ENCODE results near the gene PHPT1.

PHPT1 gene

DNA sequence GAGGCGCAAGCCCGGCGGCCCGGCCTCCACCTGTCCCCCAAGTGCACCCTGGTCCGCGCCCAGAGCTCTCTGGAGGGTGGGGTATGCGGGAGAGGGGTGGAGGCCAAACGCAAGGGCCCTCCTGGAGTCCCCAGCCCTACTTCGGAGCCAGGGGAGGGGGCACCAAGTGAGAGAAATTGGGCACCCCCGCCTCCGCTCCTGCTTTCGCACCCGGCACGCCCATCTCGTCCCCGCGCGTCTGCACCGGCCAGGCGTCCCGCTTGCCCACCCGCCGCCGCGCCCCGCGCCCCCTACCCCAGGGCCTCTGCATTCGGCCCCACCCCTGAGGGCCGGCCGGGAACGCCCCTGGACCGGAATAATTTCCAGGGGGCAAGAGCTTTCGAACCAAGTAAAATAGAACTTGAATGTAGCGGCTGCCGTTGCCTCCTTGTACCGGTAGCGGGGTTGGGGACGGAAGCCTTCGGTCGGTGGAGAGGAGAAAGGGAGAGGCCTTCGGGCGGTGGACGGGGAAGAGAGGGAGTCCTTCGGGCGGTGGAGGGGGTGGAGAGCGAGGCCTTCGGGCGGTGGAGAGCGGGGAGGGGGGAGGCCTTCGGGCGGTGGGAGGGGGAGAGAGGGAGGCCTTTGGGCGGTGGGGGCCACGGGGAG, 694 bp upstream of the PHPT1 start:
- POLR2A ChIA-PET, result interaction anchor here (0.7 to 1.4 kb wide), 9 partner anchors 8 to 309 kb away, joined by 3 to 6 read pairs (median 4); partner anchors contain the start of genes RABL6 and TRAF2
- CTCF ChIA-PET, result interaction anchor here (1.3 kb wide), 1 partner anchor 181 kb away, joined by 3 read pairs; no protein-coding TSS in a partner anchor
- TF ChIP-seq ELF4 (IDR thresholded peaks at IDR 0.05), result no peak
- no peak for TF ChIP-seq SP1 (IDR thresholded peaks at IDR 0.05)
- no peak for TF ChIP-seq L3MBTL2 (conservative IDR thresholded peaks at IDR 0.05)
- TF ChIP-seq ARNT (IDR thresholded peaks at IDR 0.05), result no peak
- no peak for TF ChIP-seq FOXA1 (IDR thresholded peaks at IDR 0.05)
- peak; percentile 68 for DNase-seq (ENCODE audit: extremely low spot score)

DNA sequence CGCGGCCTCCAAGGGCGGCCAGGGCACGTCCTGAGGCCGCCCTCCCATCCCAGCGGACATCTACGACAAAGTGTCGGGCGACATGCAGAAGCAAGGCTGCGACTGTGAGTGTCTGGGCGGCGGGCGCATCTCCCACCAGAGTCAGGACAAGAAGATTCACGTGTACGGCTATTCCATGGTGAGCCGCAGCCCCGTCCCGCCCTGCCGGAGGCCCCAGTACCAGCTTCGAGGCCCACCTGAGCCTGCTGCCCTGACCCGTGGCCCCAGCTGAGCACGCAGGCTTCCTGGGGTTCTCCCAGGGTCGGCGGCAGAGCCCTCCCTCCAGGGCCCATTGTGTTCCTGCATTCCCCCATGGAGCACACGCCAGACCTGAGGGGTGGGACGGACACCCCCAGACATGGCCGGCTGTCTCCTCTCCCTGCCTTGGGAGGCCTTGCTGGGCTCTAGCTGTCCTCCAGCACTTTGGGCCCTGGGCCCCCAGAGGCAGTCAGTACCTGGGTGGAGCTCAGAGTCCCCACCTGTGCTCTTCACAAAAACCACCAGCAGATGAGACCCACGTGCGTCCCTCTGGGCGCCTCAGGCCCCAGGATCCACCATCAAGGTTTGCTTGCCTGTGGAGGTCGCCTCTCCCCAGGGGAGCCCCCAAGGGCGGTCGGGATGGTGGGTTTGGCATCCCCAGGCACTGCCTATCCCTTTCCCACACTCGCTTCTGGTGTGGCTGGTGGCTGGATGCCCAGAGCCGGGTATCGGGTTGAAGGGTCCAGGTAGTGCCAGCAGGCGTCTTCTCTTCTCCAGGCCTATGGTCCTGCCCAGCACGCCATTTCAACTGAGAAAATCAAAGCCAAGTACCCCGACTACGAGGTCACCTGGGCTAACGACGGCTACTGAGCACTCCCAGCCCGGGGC, 1.0 kb downstream of the PHPT1 start:
- DNase-seq (ENCODE audit: extremely low spot score), result no peak
- ChIA-PET CTCF (no interaction called here), POLR2A (interaction anchor here (1.5 to 1.8 kb wide), 2 partner anchors 16 to 32 kb away, joined by 3 to 6 read pairs; partner anchors contain the start of gene EDF1)
- no peak for TF ChIP-seq FOXK2 (IDR thresholded peaks at IDR 0.05)
- TF ChIP-seq NFRKB (IDR thresholded peaks at IDR 0.05), result no peak

DNA sequence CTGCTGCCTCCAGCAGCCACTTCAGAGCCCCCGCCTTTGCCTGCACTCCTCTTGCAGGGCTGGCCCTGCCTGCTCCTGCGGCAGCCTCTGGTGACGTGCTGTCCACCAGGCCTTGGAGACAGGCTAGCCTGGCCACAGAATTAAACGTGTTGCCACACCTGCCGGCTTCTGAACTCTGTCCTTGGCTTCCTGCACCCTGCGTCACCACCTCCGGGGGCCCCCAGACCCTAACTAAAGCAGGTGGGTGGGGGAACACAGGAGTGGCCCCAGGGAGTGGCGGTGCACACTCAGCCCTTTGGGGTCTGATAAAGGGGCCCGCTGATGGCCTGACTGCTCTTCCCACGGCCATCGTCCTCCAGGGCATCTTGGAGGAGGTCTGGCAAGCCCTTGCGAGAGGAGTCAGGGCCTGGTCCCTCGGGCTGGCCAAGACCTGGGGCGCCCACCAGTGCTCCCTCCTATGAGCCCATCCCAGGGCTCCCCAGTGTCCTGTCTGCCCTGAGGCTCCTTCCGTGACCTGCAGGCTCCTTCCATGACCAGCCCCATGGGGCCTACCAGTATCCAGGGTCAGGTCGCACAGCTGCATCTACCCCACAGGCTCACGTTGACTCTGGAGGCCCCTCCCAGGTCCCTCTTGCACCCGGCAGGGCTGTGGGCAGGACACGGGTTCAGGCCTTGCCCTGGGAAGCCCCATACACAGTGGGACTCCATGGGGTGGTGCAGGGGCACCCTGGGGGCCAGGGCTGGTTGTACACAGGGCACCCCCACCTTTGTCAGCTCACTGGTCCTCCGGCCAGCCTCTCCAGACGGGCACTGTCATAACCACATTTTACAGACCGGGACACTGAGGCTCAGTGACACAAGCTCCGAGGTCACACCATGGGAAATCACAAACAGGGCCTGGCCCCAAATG, 1.9 kb downstream of the PHPT1 start:
- TF ChIP-seq ZNF384 (IDR thresholded peaks at IDR 0.05) (no peak), CTBP1 (IDR thresholded peaks at IDR 0.05; ENCODE audit: borderline replicate concordance) (no peak), FOXA1 (IDR thresholded peaks at IDR 0.05) (no peak), NFRKB (IDR thresholded peaks at IDR 0.05) (no peak), LEF1 (IDR thresholded peaks at IDR 0.05; ENCODE audit: borderline replicate concordance) (no peak), FOXK2 (IDR thresholded peaks at IDR 0.05) (no peak), FOXM1 (IDR thresholded peaks at IDR 0.05; ENCODE audit: borderline replicate concordance) (no peak), SUZ12 (IDR thresholded peaks at IDR 0.05) (no peak), BHLHE40 (IDR thresholded peaks at IDR 0.05; ENCODE audit: borderline replicate concordance) (no peak), TARDBP (IDR thresholded peaks at IDR 0.05) (no peak), HDGF (IDR thresholded peaks at IDR 0.05; ENCODE audit: borderline replicate concordance) (no peak), ELF4 (IDR thresholded peaks at IDR 0.05) (no peak), L3MBTL2 (conservative IDR thresholded peaks at IDR 0.05) (no peak)
- TF ChIP-seq, protein P1, sequence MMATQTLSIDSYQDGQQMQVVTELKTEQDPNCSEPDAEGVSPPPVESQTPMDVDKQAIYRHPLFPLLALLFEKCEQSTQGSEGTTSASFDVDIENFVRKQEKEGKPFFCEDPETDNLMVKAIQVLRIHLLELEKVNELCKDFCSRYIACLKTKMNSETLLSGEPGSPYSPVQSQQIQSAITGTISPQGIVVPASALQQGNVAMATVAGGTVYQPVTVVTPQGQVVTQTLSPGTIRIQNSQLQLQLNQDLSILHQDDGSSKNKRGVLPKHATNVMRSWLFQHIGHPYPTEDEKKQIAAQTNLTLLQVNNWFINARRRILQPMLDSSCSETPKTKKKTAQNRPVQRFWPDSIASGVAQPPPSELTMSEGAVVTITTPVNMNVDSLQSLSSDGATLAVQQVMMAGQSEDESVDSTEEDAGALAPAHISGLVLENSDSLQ (IDR thresholded peaks at IDR 0.05), result no peak
- no peak for DNase-seq (ENCODE audit: extremely low spot score)
- ChIA-PET CTCF (no interaction called here), POLR2A (interaction anchor here (1.5 to 1.8 kb wide), 2 partner anchors 15 to 31 kb away, joined by 3 to 6 read pairs; partner anchors contain the start of gene EDF1)

DNA sequence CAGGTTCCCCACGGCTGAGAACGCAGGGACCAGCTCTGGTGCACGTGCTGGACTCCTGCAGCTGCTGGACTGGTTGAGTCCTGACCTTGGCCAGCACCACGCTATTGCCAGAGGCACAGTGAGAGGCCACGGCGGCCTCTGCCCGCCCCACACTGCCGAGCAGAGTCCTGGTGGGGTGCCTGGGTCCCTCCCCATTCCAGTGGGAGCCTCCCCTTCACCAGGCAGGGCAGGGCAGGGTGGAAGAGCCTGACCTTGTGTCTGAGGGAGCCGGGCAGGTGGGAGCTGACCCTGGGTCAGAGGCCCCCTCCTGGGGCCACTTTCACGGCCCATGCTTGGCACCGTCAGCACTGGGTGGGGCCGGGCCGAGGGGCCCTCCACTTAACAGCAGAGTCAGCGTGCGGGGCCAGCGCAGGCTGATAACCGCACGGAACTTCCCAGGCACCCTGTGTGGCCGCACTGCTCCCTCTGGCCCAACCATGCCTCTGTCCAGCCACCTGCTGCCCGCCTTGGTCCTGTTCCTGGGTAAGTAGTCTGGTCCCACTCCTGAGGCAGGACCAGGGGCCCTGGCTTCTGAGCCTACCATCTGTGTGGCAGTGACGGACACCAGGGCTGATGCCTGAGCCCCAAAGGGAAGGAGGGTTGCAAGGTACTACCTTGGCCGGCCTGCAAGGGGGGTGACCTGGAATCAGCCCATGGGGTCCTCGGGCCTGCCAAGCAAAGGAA, 2.9 kb downstream of the PHPT1 start, which contains the start of gene MAMDC4:
Gene MAMDC4 (plus strand): TSS at position 406 of the 723 bp plus-strand sequence. CDS start 71 bp downstream, at position 477.
- TF ChIP-seq SP1 (IDR thresholded peaks at IDR 0.05) (no peak), LEF1 (IDR thresholded peaks at IDR 0.05; ENCODE audit: borderline replicate concordance) (no peak), CTBP1 (IDR thresholded peaks at IDR 0.05; ENCODE audit: borderline replicate concordance) (no peak), HDGF (IDR thresholded peaks at IDR 0.05; ENCODE audit: borderline replicate concordance) (no peak), ARNT (IDR thresholded peaks at IDR 0.05) (no peak), ZNF384 (IDR thresholded peaks at IDR 0.05) (no peak), FOXM1 (IDR thresholded peaks at IDR 0.05; ENCODE audit: borderline replicate concordance) (no peak), BHLHE40 (IDR thresholded peaks at IDR 0.05; ENCODE audit: borderline replicate concordance) (no peak), FOXA1 (IDR thresholded peaks at IDR 0.05) (no peak), L3MBTL2 (conservative IDR thresholded peaks at IDR 0.05) (no peak), SUZ12 (IDR thresholded peaks at IDR 0.05) (no peak), TARDBP (IDR thresholded peaks at IDR 0.05) (no peak)
- TF ChIP-seq, protein P1 (IDR thresholded peaks at IDR 0.05), result no peak
- POLR2A ChIA-PET, result interaction anchor here (1.2 to 1.8 kb wide), 2 partner anchors 14 kb away, joined by 3 to 6 read pairs; partner anchors contain the start of gene EDF1
- CTCF ChIA-PET, result no interaction called here
- DNase-seq (ENCODE audit: extremely low spot score), result no peak

DNA sequence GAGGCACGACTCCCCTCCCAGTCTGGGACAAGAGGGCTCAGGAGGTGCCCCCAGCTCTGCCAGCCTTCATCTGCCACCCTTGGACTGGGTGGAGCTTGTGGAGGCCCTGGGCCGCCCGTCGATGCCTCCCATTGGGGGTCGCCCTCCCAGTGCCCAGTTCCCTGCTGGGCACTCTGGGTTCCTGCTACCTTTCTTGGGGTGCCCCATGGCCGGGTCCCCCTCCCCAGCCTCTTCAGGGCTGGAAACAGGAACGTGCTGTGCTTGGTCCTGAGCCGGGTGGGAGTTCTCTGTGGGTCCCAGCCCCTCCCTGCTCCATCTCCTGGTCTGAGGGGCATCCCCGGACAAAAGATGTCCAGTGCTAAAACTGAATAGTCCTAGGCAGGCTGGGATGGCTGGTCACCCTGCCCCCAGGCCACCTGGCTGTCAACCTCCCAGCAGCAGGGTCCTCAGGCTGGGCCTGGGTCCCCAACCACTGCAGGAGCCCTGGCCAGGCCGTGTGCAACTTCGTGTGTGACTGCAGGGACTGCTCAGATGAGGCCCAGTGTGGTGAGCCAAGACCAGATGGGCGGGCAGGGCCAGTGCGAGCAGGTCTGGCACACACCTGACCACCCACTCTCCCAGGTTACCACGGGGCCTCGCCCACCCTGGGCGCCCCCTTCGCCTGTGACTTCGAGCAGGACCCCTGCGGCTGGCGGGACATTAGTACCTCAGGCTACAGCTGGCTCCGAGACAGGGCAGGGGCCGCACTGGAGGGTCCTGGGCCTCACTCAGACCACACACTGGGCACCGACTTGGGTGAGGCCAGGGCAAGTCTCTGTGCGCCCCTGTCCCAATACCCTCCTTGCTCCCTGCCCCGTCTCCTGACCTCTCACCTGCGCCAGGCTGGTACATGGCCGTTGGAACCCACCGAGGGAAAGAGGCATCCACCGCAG, 3.7 kb downstream of the PHPT1 start:
- ChIA-PET CTCF (no interaction called here), POLR2A (interaction anchor here (1.2 kb wide), 1 partner anchor 13 kb away, joined by 3 read pairs; the partner anchor contains the start of gene EDF1)
- TF ChIP-seq LEF1 (IDR thresholded peaks at IDR 0.05; ENCODE audit: borderline replicate concordance) (no peak), SP1 (IDR thresholded peaks at IDR 0.05) (no peak), ARNT (IDR thresholded peaks at IDR 0.05) (no peak), NFRKB (IDR thresholded peaks at IDR 0.05) (no peak), ELF4 (IDR thresholded peaks at IDR 0.05) (no peak), L3MBTL2 (conservative IDR thresholded peaks at IDR 0.05) (no peak), TARDBP (IDR thresholded peaks at IDR 0.05) (no peak), ZNF384 (IDR thresholded peaks at IDR 0.05) (no peak), BHLHE40 (IDR thresholded peaks at IDR 0.05; ENCODE audit: borderline replicate concordance) (no peak), FOXK2 (IDR thresholded peaks at IDR 0.05) (no peak), HDGF (IDR thresholded peaks at IDR 0.05; ENCODE audit: borderline replicate concordance) (no peak), FOXA1 (IDR thresholded peaks at IDR 0.05) (no peak), CTBP1 (IDR thresholded peaks at IDR 0.05; ENCODE audit: borderline replicate concordance) (no peak)
- TF ChIP-seq, protein P1 (IDR thresholded peaks at IDR 0.05), result no peak
- no peak for DNase-seq (ENCODE audit: extremely low spot score)
